ENCODE data around the gene DYNC1LI1.

The DYNC1LI1 gene

DNA sequence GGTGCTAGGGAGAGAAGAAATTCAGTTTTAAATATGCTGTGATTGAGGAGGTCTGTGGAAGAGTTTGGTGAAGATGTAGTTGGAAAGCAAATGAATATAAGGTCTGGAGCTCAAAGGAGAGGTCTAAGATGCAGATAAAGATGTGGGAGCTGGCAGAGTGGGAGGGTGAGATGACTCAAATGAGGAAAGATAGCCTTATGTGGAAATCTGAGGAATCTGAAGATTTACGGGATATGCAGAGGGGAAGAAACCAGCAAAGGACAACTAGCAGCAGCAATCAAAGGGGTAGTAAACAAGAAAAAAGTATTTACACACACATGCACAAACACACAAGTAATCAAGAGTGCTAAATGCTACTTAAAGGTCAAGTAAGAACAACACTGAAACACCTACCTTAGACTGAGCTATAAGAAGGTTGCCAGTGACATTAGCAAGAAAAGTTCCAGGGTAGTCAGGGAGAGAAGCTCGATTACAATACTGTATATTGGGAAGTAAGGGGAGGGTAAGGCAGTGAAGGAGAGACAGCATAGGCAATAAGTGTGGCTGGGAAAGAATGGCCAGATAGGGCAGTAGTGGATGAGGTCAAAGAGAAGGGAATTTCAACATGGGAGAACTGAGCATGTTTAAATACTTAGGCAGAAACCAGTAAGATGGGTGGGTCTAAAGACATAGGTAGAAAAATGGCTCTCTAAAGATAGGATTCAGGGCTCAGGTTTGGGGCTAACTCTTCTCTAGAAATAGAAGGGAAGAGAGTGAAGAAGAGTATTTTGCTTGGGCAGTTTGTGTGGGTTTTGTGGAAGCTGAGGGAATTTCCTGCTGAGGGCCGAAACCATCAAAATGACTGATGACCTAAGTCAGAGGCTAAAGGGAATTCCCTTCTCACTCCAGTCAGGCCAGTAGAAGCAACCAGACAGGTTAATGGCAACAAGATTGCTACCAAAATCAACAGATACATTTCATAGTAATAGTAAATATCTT lies 76.9 kb downstream of the DYNC1LI1 start:
- TF ChIP-seq, protein P1, sequence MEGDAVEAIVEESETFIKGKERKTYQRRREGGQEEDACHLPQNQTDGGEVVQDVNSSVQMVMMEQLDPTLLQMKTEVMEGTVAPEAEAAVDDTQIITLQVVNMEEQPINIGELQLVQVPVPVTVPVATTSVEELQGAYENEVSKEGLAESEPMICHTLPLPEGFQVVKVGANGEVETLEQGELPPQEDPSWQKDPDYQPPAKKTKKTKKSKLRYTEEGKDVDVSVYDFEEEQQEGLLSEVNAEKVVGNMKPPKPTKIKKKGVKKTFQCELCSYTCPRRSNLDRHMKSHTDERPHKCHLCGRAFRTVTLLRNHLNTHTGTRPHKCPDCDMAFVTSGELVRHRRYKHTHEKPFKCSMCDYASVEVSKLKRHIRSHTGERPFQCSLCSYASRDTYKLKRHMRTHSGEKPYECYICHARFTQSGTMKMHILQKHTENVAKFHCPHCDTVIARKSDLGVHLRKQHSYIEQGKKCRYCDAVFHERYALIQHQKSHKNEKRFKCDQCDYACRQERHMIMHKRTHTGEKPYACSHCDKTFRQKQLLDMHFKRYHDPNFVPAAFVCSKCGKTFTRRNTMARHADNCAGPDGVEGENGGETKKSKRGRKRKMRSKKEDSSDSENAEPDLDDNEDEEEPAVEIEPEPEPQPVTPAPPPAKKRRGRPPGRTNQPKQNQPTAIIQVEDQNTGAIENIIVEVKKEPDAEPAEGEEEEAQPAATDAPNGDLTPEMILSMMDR (conservative IDR thresholded peaks at IDR 0.05; ENCODE audit: low read depth) = no peak
- POLR2A ChIA-PET (ENCODE audit: low non-redundant PET) = no interaction called here
- CTCF ChIA-PET = interaction anchor here (0.6 kb wide), 1 partner anchor 317 kb away, joined by 3 read pairs; no protein-coding TSS in a partner anchor
- H3K27ac ChIP-seq = no peak overlapping the region
- DNase-seq (ENCODE audit: low spot score) = no peak

DNA sequence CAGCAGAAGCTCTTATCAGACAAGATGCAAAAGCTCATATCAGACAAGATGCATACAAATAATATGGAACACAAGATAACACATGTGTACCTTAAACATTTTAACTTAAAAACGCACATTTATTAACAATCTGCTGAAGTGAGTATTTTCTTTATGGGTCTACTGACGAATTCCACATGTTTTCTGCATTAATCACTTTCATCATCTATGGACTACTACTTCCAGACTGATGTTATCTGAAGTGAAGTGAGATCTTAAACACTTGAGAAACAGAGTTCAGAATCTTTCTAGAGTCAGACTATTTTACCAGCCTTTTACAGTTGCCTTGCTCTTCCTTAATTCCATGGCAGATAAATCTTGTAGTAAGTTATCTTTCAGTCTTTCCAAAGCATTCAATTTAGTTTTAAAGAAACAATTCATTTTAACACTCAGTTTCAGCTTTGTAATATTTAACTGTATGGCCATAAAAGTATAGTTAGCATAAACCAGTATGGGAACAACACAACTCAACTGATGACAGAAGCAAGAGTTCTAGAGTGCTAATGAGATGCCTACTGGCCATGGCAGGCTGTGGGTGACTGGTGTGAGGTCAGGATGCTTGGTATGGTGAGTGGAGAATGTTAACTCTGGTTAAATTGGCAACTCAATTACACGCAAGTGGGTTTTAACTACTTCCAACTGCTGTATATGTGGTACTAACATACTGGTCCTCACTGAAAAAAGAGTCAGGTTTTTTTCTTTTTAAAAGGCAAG lies 77.8 kb downstream of the DYNC1LI1 start:
- ChIA-PET POLR2A (ENCODE audit: low non-redundant PET) (no interaction called here), CTCF (no interaction called here)
- H3K27ac ChIP-seq = no peak overlapping the region
- TF ChIP-seq, protein P1 (conservative IDR thresholded peaks at IDR 0.05; ENCODE audit: low read depth) = no peak
- no peak for DNase-seq (ENCODE audit: low spot score)

DNA sequence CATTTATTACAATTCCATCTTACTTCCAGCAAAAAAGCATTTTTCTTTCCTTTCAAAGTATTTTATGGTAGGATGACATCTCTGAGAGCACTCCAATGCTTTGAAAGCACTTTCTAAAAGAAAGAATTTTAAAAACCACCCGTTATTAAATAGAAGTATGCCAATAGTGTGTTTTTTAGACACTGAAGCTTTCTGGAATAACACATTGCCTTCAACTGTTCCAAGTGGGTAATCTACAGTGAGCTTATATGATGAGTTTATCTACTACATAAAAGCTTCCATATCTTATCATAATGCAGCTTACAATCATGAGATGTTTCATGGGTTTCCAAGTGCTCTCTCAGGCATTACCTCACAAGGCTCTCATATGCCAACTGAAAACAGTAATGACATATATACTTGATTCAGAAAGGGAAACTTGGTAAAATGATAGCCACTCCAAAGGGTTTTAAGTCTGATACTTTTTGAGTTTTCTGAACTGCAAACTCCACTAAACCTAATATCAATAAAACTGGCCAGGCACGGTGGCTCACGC lies 82.1 kb downstream of the DYNC1LI1 start:
- CTCF ChIA-PET = no interaction called here

DNA sequence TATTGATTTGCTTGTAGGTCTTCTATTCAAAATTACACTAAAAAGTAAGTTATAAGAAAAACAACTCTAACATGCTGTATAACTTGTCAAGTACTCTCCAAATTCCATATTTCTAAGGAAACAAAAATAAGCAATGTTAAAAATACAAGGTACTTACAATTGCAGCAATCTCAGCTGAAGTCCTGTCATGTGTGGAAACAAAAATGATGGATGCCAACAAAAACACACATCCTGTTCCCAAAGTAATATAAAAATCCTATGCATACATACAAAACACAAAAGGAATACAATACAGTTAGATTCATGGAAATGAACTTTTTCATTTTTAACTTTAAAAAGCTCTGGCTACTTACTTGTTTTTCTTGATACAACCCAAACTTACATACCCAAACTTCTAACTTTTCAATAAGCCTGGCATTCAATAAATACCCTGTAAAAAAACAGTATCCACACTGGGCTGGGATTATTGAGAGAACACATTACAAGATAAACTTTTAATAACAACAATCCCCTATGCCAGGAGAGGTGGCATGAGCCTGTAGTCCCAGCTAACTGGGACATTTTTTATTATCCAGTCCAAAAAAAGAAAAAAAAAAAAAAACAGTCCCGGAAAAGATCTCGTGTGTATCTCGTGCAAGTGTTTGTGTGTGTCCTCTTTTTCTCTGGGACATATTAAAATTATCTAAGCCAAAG lies 82.7 kb downstream of the DYNC1LI1 start:
- TF ChIP-seq, protein P1 (conservative IDR thresholded peaks at IDR 0.05; ENCODE audit: low read depth) = no peak
- no peak for DNase-seq (ENCODE audit: low spot score)
- ChIA-PET POLR2A (ENCODE audit: low non-redundant PET) (no interaction called here), CTCF (no interaction called here)
- no peak overlapping the region for H3K27ac ChIP-seq

More for the DNA sequence above, 82.1 kb downstream of the DYNC1LI1 start:
- no peak overlapping the region for H3K27ac ChIP-seq
- DNase-seq (ENCODE audit: low spot score) = no peak
- TF ChIP-seq, protein P1 (conservative IDR thresholded peaks at IDR 0.05; ENCODE audit: low read depth) = no peak
- POLR2A ChIA-PET (ENCODE audit: low non-redundant PET) = no interaction called here

DNA sequence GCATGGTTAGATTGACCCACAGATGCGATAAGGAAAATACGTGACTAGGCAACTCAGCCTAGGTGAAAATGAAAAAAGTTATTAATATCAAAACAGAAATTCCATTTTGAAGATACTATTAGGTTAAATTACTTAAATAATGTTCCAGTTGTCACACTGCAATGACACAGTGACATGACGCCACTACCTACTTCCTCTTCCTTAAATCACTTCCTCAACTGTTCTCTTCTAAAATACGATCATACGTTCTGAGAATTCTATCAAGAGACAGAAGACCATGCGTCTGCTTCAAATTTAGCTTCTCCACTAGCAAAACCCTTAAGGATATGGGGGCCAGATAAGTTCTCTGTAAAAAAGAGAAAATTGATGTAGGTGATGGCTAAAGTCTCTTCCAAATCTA lies 86.2 kb downstream of the DYNC1LI1 start:
- POLR2A ChIA-PET (ENCODE audit: low non-redundant PET) = no interaction called here
- no peak for DNase-seq (ENCODE audit: low spot score)
- CTCF ChIA-PET = interaction anchor here (0.8 kb wide), 1 partner anchor 26 kb away, joined by 3 read pairs; no protein-coding TSS in a partner anchor
- TF ChIP-seq, protein P1 (conservative IDR thresholded peaks at IDR 0.05; ENCODE audit: low read depth) = no peak
- H3K27ac ChIP-seq = no peak overlapping the region

DNA sequence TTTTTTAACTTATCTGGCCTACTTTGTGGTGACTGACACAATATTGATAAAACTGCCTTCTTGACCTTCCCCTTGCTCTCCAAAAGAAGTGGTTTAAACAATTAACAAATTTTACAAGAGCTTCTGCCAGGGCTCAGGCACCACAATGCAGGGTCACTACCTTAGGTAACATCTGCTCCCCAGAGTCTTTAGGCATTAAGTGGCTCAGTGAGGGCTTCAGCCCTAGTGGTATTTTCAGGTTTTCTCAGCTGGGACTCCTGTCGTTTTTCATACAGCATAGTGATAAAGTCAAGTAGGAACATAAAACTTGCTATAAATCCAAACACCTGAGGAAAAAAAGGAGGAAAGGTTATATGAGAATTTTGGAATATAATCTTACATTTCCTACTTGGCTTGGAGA lies 86.9 kb downstream of the DYNC1LI1 start:
- DNase-seq (ENCODE audit: low spot score) = no peak
- ChIA-PET POLR2A (ENCODE audit: low non-redundant PET) (no interaction called here), CTCF (interaction anchor here (0.9 kb wide), 1 partner anchor 16 kb away, joined by 5 read pairs; no protein-coding TSS in a partner anchor)

More for the DNA sequence above, 86.9 kb downstream of the DYNC1LI1 start:
- TF ChIP-seq, protein P1 (conservative IDR thresholded peaks at IDR 0.05; ENCODE audit: low read depth) = no peak
- H3K27ac ChIP-seq = no peak overlapping the region

Measured in RWPE1 (cell line).